Vagina (tissue), 2 donors: Measurements from ENCODE around the gene TTYH1. TPM values are rescaled to one million over a fixed set of nuclear protein-coding genes. Genes with fewer than 3 reads are reported as not detected.

Source experiments
- DNase-seq, 2 donors: peaks; one replicate each; pipeline ENCODE4 v3.0.0-alpha.2; 2017; ENCODE audit errors: extremely low spot score in 2 of 2
- H3K27ac ChIP-seq: fragments of 200-600 bp; sonication (generic); one replicate; pipeline ENCODE4 v1.5.1; 2019
- H3K27me3 ChIP-seq: fragments of 200-600 bp; sonication (generic); one replicate; pipeline ENCODE4 v1.5.1; 2019
- H3K36me3 ChIP-seq, 2 donors: fragments of 200-600 bp; sonication (generic); one replicate each; pipeline ENCODE4 v1.5.1; 2017 to 2019
- H3K4me1 ChIP-seq: fragments of 200-600 bp; sonication (generic); one replicate; pipeline ENCODE4 v1.5.1; 2019
- H3K4me3 ChIP-seq, 2 donors: fragments of 200-600 bp; sonication (generic); 1 replicate in 1 of 2; 2 replicates in 1 of 2; pipeline ENCODE4 v1.5.1; 2016 to 2019
- H3K9me3 ChIP-seq: fragments of 200-600 bp; sonication (generic); one replicate; pipeline ENCODE4 v1.5.1; 2019
- CTCF ChIP-seq, 3 experiments: fragments of 450-650 bp in 2 of 3; fragments of 200-600 bp in 1 of 3; sonication (generic) in 1 of 3; IDR thresholded peaks; one replicate each; pipeline ENCODE4 v1.5.1; 2017 to 2019; ENCODE audit warnings: antibody characterized with exemption in 3 of 3, mild to moderate bottlenecking in 2 of 3, moderate library complexity in 2 of 3
- POLR2A ChIP-seq, 2 donors: fragments of 450-650 bp; IDR thresholded peaks; one replicate each; pipeline ENCODE4 v1.6.1; 2017; ENCODE audit warnings: antibody characterized with exemption in 2 of 2, mild to moderate bottlenecking in 2 of 2, moderate library complexity in 2 of 2
- POLR2AphosphoS5 ChIP-seq, 2 donors: sonication (generic); formaldehyde crosslinking; IDR thresholded peaks; one replicate each; pipeline ENCODE4 v1.9.0; 2017; ENCODE audit warnings: antibody characterized with exemption in 2 of 2, mild to moderate bottlenecking in 2 of 2, low read depth in 1 of 2; ENCODE audit not compliant: insufficient read depth in 1 of 2
- intact Hi-C: fragments of 100-400 bp; cut with DNase I; formaldehyde crosslinking; loops from one replicate; pipeline ENCODE4 v1.15.1; 2023
- total RNA-seq: library from RNA; depleted of rRNA; stranded (reverse); fragments of >200 nt; gene quantifications from one replicate; pipeline ENCODE4 v1.2.3, GENCODE V29; 2016

The TTYH1 gene
- total RNA-seq, 1 donor from 2014 or later: 5.9 TPM

- intact Hi-C loops: no loop called here
- Histone ChIP-seq H3K4me1 (peaks cover 36% of the 10 kb centered on the region), H3K36me3 (no peaks in the 10 kb centered on the region), H3K27ac (peak overlapping the region; percentile 26), H3K27me3 (no peaks in the 10 kb centered on the region), H3K9me3 (no peaks in the 10 kb centered on the region), H3K4me3 (no peak overlapping the region)
- TF ChIP-seq POLR2A (IDR thresholded peaks at IDR 0.05) (no peak), CTCF (IDR thresholded peaks at IDR 0.05) (no peak), POLR2AphosphoS5 (IDR thresholded peaks at IDR 0.05; ENCODE audit: insufficient read depth in 1 of 2, low read depth in 1 of 2) (no peak)
- DNase-seq: no peak
Measured at GRCh38 chr19:54435551-54436016, 20.3 kb downstream of the TTYH1 start.

- H3K36me3 ChIP-seq: no peaks in the 10 kb centered on the region
- no peak for DNase-seq
- TF ChIP-seq POLR2A (IDR thresholded peaks at IDR 0.05) (no peak), POLR2AphosphoS5 (IDR thresholded peaks at IDR 0.05; ENCODE audit: insufficient read depth in 1 of 2, low read depth in 1 of 2) (no peak), CTCF (IDR thresholded peaks at IDR 0.05) (no peak)
- no peaks in the 10 kb centered on the region for H3K9me3 ChIP-seq
- intact Hi-C loops: no loop called here
- H3K27ac ChIP-seq: peak overlapping the region; percentile 26
- H3K27me3 ChIP-seq: no peaks in the 10 kb centered on the region
- H3K4me1 ChIP-seq: peaks cover 31% of the 10 kb centered on the region
- H3K4me3 ChIP-seq: no peak overlapping the region
Measured at GRCh38 chr19:54436031-54436523, 20.8 kb downstream of the TTYH1 start.

- no peaks in the 10 kb centered on the region for H3K9me3 ChIP-seq
- H3K27me3 ChIP-seq: no peaks in the 10 kb centered on the region
- no peak for DNase-seq
- no peak for TF ChIP-seq POLR2A (IDR thresholded peaks at IDR 0.05)
- no peak for TF ChIP-seq POLR2AphosphoS5 (IDR thresholded peaks at IDR 0.05; ENCODE audit: insufficient read depth in 1 of 2, low read depth in 1 of 2)
- no peak for TF ChIP-seq CTCF (IDR thresholded peaks at IDR 0.05)
- H3K4me1 ChIP-seq: peaks cover 24% of the 10 kb centered on the region
- intact Hi-C loops: no loop called here
- H3K27ac ChIP-seq: peak overlapping the region; percentile 26
- no peaks in the 10 kb centered on the region for H3K36me3 ChIP-seq
- no peak overlapping the region for H3K4me3 ChIP-seq
Measured at GRCh38 chr19:54436628-54437252, 21.5 kb downstream of the TTYH1 start.

- Histone ChIP-seq H3K27ac (no peak overlapping the region), H3K4me1 (peaks cover 23% of the 10 kb centered on the region), H3K9me3 (no peaks in the 10 kb centered on the region), H3K36me3 (peaks cover 0 to 3% of the 10 kb centered on the region in 2 donors), H3K27me3 (no peaks in the 10 kb centered on the region), H3K4me3 (no peak overlapping the region)
- TF ChIP-seq CTCF (IDR thresholded peaks at IDR 0.05): no peak
- TF ChIP-seq POLR2A (IDR thresholded peaks at IDR 0.05): no peak
- no peak for TF ChIP-seq POLR2AphosphoS5 (IDR thresholded peaks at IDR 0.05; ENCODE audit: insufficient read depth in 1 of 2, low read depth in 1 of 2)
- DNase-seq: no peak
- intact Hi-C loops: no loop called here
Measured at GRCh38 chr19:54439174-54439851, 24.0 kb downstream of the TTYH1 start.

- H3K27ac ChIP-seq: no peak overlapping the region
- intact Hi-C loops: no loop called here
- H3K4me1 ChIP-seq: peaks cover 10% of the 10 kb centered on the region
- H3K9me3 ChIP-seq: no peaks in the 10 kb centered on the region
- H3K27me3 ChIP-seq: no peaks in the 10 kb centered on the region
- peaks cover 0 to 9% of the 10 kb centered on the region in 2 donors for H3K36me3 ChIP-seq
- H3K4me3 ChIP-seq: no peak overlapping the region
- TF ChIP-seq CTCF (IDR thresholded peaks at IDR 0.05) (no peak), POLR2A (IDR thresholded peaks at IDR 0.05) (no peak), POLR2AphosphoS5 (IDR thresholded peaks at IDR 0.05; ENCODE audit: insufficient read depth in 1 of 2, low read depth in 1 of 2) (no peak)
- DNase-seq: no peak
Measured at GRCh38 chr19:54440641-54441040, 25.4 kb downstream of the TTYH1 start.
